ENCODE measurements around the gene EVPL.
"Not testable (repeated sequence)": the region's sequence is repeated elsewhere in the genome, so short reads cannot be mapped to it uniquely, and the experiment has no call there.

Gene EVPL

GRCh38 chr17:76071531-76072147 is 44.5 kb upstream of the EVPL start:
- Histone ChIP-seq H3K27ac (ENCODE audit: insufficient read depth in 1 of 2, low read depth in 1 of 2, low read length in 2 of 2, poor library complexity in 1 of 2, severe bottlenecking in 2 of 2) (peak overlapping the region; percentile 84 to 94), H3K27me3 (replicated peaks in 2 of 5; ENCODE audit: control insufficient read depth in 4 of 5, insufficient read depth in 5 of 5, low read length in 4 of 5) (peaks cover 2 to 33% (median 17%) of the 10 kb centered on the region in 5 experiments), H3K4me3 (ENCODE audit: control insufficient read depth in 1 of 7, extremely low read depth in 1 of 7, insufficient read depth in 4 of 7, low read depth in 2 of 7, low read length in 6 of 7) (peak overlapping the region; percentile 81 to 98 (median 92)), H3K4me1 (ENCODE audit: control extremely low read depth in 1 of 4, control insufficient read depth in 4 of 4, insufficient read depth in 4 of 4, low read length in 3 of 4) (peaks cover 10 to 45% (median 42%) of the 10 kb centered on the region in 4 experiments), H3K9me3 (ENCODE audit: control extremely low read depth in 1 of 5, control insufficient read depth in 4 of 5, insufficient read depth in 2 of 5, low read depth in 1 of 5, low read length in 4 of 5) (no peaks in the 10 kb centered on the region), H3K36me3 (ENCODE audit: control insufficient read depth in 4 of 4, insufficient read depth in 4 of 4, low read length in 3 of 4) (peaks cover 4 to 21% (median 17%) of the 10 kb centered on the region in 4 experiments)
- ChIA-PET POLR2A (no interaction called here), CTCF (interaction anchor here (1.3 to 1.4 kb wide), 2 partner anchors 52 to 58 kb away, joined by 3 to 4 read pairs; no protein-coding TSS in a partner anchor)
- 31% methylated on average over 9 of the region's 15 CpGs for WGBS (ENCODE audit: insufficient coverage)
- no peak for DNase-seq

DNA sequence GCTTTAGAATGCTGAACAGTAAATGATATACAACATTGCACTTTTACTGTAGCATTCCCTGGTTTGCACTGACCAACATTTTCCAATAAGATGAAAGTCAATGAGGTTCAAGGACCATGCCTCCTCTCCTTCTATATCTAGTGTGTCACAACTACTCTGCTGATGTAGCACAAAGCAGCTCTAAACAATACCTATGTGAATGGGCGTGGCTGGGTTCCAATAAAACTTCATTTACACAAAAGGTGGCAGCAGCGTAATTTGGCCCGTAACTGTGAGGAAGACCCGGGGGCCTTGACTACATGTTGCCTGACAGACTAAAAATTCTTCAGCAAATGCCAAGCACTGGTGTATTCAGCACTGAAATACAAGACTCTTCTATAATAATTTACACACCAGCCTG is 38.7 kb upstream of the EVPL start:
- ChIA-PET CTCF (interaction anchor here (0.6 to 2.7 kb wide), 10 partner anchors 8 to 139 kb away, joined by 3 to 16 read pairs (median 3); no protein-coding TSS in a partner anchor), POLR2A (interaction anchor here (0.9 kb wide), 1 partner anchor 36 kb away, joined by 9 read pairs; no protein-coding TSS in a partner anchor)
- peaks cover 0 to 9% (median 3%) of the 10 kb centered on the region in 4 experiments for H3K4me1 ChIP-seq (ENCODE audit: control extremely low read depth in 1 of 4, control insufficient read depth in 4 of 4, insufficient read depth in 4 of 4, low read length in 3 of 4)
- H3K4me3 ChIP-seq (ENCODE audit: control insufficient read depth in 1 of 7, extremely low read depth in 1 of 7, insufficient read depth in 4 of 7, low read depth in 2 of 7, low read length in 6 of 7): no peak overlapping the region
- no peak for DNase-seq
- H3K9me3 ChIP-seq (ENCODE audit: control extremely low read depth in 1 of 5, control insufficient read depth in 4 of 5, insufficient read depth in 2 of 5, low read depth in 1 of 5, low read length in 4 of 5): no peaks in the 10 kb centered on the region
- H3K27me3 ChIP-seq (replicated peaks in 2 of 5; ENCODE audit: control insufficient read depth in 4 of 5, insufficient read depth in 5 of 5, low read length in 4 of 5): no peaks in the 10 kb centered on the region
- 96% methylated on average over 4 of the region's 4 CpGs for WGBS (ENCODE audit: insufficient coverage)
- H3K36me3 ChIP-seq (ENCODE audit: control insufficient read depth in 4 of 4, insufficient read depth in 4 of 4, low read length in 3 of 4): peaks cover 23 to 72% (median 51%) of the 10 kb centered on the region in 4 experiments
- no peak overlapping the region for H3K27ac ChIP-seq (ENCODE audit: insufficient read depth in 1 of 2, low read depth in 1 of 2, low read length in 2 of 2, poor library complexity in 1 of 2, severe bottlenecking in 2 of 2)

GRCh38 chr17:76063875-76064546 is 36.9 kb upstream of the EVPL start:
- DNase-seq: peak in 1 of 3 donors; percentile 24
- H3K4me1 ChIP-seq (ENCODE audit: control extremely low read depth in 1 of 4, control insufficient read depth in 4 of 4, insufficient read depth in 4 of 4, low read length in 3 of 4): peaks cover 0 to 4% (median 0%) of the 10 kb centered on the region in 4 experiments
- H3K4me3 ChIP-seq (ENCODE audit: control insufficient read depth in 1 of 7, extremely low read depth in 1 of 7, insufficient read depth in 4 of 7, low read depth in 2 of 7, low read length in 6 of 7): no peak overlapping the region
- H3K36me3 ChIP-seq (ENCODE audit: control insufficient read depth in 4 of 4, insufficient read depth in 4 of 4, low read length in 3 of 4): peaks cover 28 to 83% (median 61%) of the 10 kb centered on the region in 4 experiments
- H3K9me3 ChIP-seq (ENCODE audit: control extremely low read depth in 1 of 5, control insufficient read depth in 4 of 5, insufficient read depth in 2 of 5, low read depth in 1 of 5, low read length in 4 of 5): no peaks in the 10 kb centered on the region
- POLR2A ChIA-PET: interaction anchor here (0.6 kb wide), 1 partner anchor 28 kb away, joined by 3 read pairs; no protein-coding TSS in a partner anchor
- 87% methylated on average over 15 of the region's 15 CpGs for WGBS (ENCODE audit: insufficient coverage)
- H3K27ac ChIP-seq (ENCODE audit: insufficient read depth in 1 of 2, low read depth in 1 of 2, low read length in 2 of 2, poor library complexity in 1 of 2, severe bottlenecking in 2 of 2): no peak overlapping the region
- no peaks in the 10 kb centered on the region for H3K27me3 ChIP-seq (replicated peaks in 2 of 5; ENCODE audit: control insufficient read depth in 4 of 5, insufficient read depth in 5 of 5, low read length in 4 of 5)
- CTCF ChIA-PET: interaction anchor here (0.8 to 2.7 kb wide), 7 partner anchors 17 to 59 kb away, joined by 3 to 16 read pairs (median 5); no protein-coding TSS in a partner anchor

DNA sequence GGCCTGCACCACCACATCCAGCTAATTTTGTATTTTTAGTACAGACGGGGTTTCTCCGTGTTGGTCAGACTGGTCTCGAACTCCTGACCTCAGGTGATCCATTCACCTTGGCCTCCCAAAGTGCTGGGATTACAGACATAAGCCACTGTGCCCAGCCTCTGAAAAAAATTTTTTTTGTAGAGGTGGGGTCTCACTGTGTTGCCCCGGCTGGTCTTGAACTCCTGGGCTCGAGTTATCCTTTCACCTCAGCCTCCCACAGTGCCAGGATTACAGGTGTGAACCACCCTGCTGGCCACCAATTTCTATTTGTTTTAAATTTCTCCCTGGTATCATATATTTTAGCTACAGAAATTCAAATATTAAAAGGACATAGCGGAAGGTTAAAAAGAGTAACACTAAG is 31.2 kb upstream of the EVPL start:
- DNase-seq; H3K9me3 ChIP-seq (ENCODE audit: control extremely low read depth in 1 of 5, control insufficient read depth in 4 of 5, insufficient read depth in 2 of 5, low read depth in 1 of 5, low read length in 4 of 5); POLR2A ChIA-PET; H3K27ac ChIP-seq (ENCODE audit: insufficient read depth in 1 of 2, low read depth in 1 of 2, low read length in 2 of 2, poor library complexity in 1 of 2, severe bottlenecking in 2 of 2); H3K4me1 ChIP-seq (ENCODE audit: control extremely low read depth in 1 of 4, control insufficient read depth in 4 of 4, insufficient read depth in 4 of 4, low read length in 3 of 4); H3K4me3 ChIP-seq (ENCODE audit: control insufficient read depth in 1 of 7, extremely low read depth in 1 of 7, insufficient read depth in 4 of 7, low read depth in 2 of 7, low read length in 6 of 7); H3K27me3 ChIP-seq (replicated peaks in 2 of 5; ENCODE audit: control insufficient read depth in 4 of 5, insufficient read depth in 5 of 5, low read length in 4 of 5): not testable (repeated sequence)
- CTCF ChIA-PET: interaction anchor here (0.6 to 6.0 kb wide), 8 partner anchors 8 to 72 kb away, joined by 3 to 61 read pairs (median 4); no protein-coding TSS in a partner anchor
- peaks cover 29 to 82% (median 60%) of the 10 kb centered on the region in 4 experiments for H3K36me3 ChIP-seq (ENCODE audit: control insufficient read depth in 4 of 4, insufficient read depth in 4 of 4, low read length in 3 of 4)
- WGBS (ENCODE audit: insufficient coverage): 97% methylated on average over 3 of the region's 6 CpGs

- CTCF ChIA-PET: interaction anchor here (0.8 to 6.0 kb wide), 11 partner anchors 9 to 181 kb away, joined by 3 to 61 read pairs (median 4); no protein-coding TSS in a partner anchor
- no peaks in the 10 kb centered on the region for H3K27me3 ChIP-seq (replicated peaks in 2 of 5; ENCODE audit: control insufficient read depth in 4 of 5, insufficient read depth in 5 of 5, low read length in 4 of 5)
- no peak overlapping the region for H3K4me3 ChIP-seq (ENCODE audit: control insufficient read depth in 1 of 7, extremely low read depth in 1 of 7, insufficient read depth in 4 of 7, low read depth in 2 of 7, low read length in 6 of 7)
- no peaks in the 10 kb centered on the region for H3K4me1 ChIP-seq (ENCODE audit: control extremely low read depth in 1 of 4, control insufficient read depth in 4 of 4, insufficient read depth in 4 of 4, low read length in 3 of 4)
- 100% methylated on average over 2 of the region's 3 CpGs for WGBS (ENCODE audit: insufficient coverage)
- H3K9me3 ChIP-seq (ENCODE audit: control extremely low read depth in 1 of 5, control insufficient read depth in 4 of 5, insufficient read depth in 2 of 5, low read depth in 1 of 5, low read length in 4 of 5): no peaks in the 10 kb centered on the region
- POLR2A ChIA-PET: interaction anchor here (1.0 kb wide), 1 partner anchor 43 kb away, joined by 4 read pairs; no protein-coding TSS in a partner anchor
- peaks cover 27 to 84% (median 62%) of the 10 kb centered on the region in 4 experiments for H3K36me3 ChIP-seq (ENCODE audit: control insufficient read depth in 4 of 4, insufficient read depth in 4 of 4, low read length in 3 of 4)
- peak in 2 of 3 donors; percentile 58 to 59 for DNase-seq
- no peak overlapping the region for H3K27ac ChIP-seq (ENCODE audit: insufficient read depth in 1 of 2, low read depth in 1 of 2, low read length in 2 of 2, poor library complexity in 1 of 2, severe bottlenecking in 2 of 2)
These were observed 29.8 kb upstream of the EVPL start for GRCh38 chr17:76056882-76057281.

DNA sequence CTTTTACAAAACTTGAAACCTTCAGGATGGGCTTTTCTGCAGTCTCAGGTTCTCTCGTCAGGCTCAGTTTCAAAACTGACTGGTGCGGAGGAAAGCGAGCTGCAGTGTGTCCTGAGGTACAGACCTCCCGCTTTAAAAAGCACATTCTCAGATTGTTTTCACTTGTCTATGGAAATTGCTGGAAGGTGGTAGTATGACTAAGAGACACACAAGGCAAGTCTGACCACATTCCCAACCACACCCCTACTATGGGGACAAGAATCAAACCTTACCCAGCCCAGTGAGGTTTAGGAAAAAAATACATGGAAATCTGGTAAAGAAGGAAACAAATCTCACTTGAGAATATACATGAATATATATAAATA is 27.0 kb upstream of the EVPL start:
- POLR2A ChIA-PET: no interaction called here
- DNase-seq: no peak
- H3K36me3 ChIP-seq (ENCODE audit: control insufficient read depth in 4 of 4, insufficient read depth in 4 of 4, low read length in 3 of 4): peaks cover 28 to 84% (median 62%) of the 10 kb centered on the region in 4 experiments
- no peak overlapping the region for H3K27ac ChIP-seq (ENCODE audit: insufficient read depth in 1 of 2, low read depth in 1 of 2, low read length in 2 of 2, poor library complexity in 1 of 2, severe bottlenecking in 2 of 2)
- no peaks in the 10 kb centered on the region for H3K27me3 ChIP-seq (replicated peaks in 2 of 5; ENCODE audit: control insufficient read depth in 4 of 5, insufficient read depth in 5 of 5, low read length in 4 of 5)
- no peaks in the 10 kb centered on the region for H3K9me3 ChIP-seq (ENCODE audit: control extremely low read depth in 1 of 5, control insufficient read depth in 4 of 5, insufficient read depth in 2 of 5, low read depth in 1 of 5, low read length in 4 of 5)
- H3K4me3 ChIP-seq (ENCODE audit: control insufficient read depth in 1 of 7, extremely low read depth in 1 of 7, insufficient read depth in 4 of 7, low read depth in 2 of 7, low read length in 6 of 7): no peak overlapping the region
- CTCF ChIA-PET: interaction anchor here (1.0 to 6.0 kb wide), 3 partner anchors 39 to 349 kb away, joined by 3 to 61 read pairs (median 4); no protein-coding TSS in a partner anchor
- 89% methylated on average over 3 of the region's 4 CpGs for WGBS (ENCODE audit: insufficient coverage)
- H3K4me1 ChIP-seq (ENCODE audit: control extremely low read depth in 1 of 4, control insufficient read depth in 4 of 4, insufficient read depth in 4 of 4, low read length in 3 of 4): no peaks in the 10 kb centered on the region
